Lung (tissue), 12 donors: Measurements from ENCODE around the gene PMEL. TPM values are rescaled to one million over a fixed set of nuclear protein-coding genes. Genes with fewer than 3 reads are reported as not detected.
A peak's percentile ranks its signal among the peaks of the same experiment; 100 is the strongest.

ENCODE experiments used
- ATAC-seq: fragments of 200-7000 bp; cut with Tn5 transposase; one replicate; pipeline ENCODE4 v1.9.1; 2020; ENCODE audit warnings: moderate number of reproducible peaks; ENCODE audit not compliant: insufficient read depth, low FRiP score
- DNase-seq, 3 donors: peaks; one replicate each; pipeline ENCODE4 v3.0.0-alpha.2; 2013 to 2017
- H3K27ac ChIP-seq, 2 donors: one replicate each; pipeline ENCODE4 v1.5.1; 2013; ENCODE audit warnings: mild to moderate bottlenecking in 2 of 2, moderate library complexity in 2 of 2, control low read depth in 1 of 2, inconsistent platforms in 1 of 2, low read depth in 1 of 2, low read length in 1 of 2
- H3K27me3 ChIP-seq, 3 donors: one replicate each; pipeline ENCODE4 v1.5.1; 2013; ENCODE audit warnings: low read length in 2 of 3; ENCODE audit not compliant: control insufficient read depth in 3 of 3, insufficient read depth in 3 of 3
- H3K36me3 ChIP-seq, 4 donors: one replicate each; pipeline ENCODE4 v1.5.1; 2013; ENCODE audit warnings: low read length in 4 of 4, mild to moderate bottlenecking in 1 of 4, moderate library complexity in 1 of 4; ENCODE audit not compliant: control insufficient read depth in 4 of 4, insufficient read depth in 4 of 4
- H3K4me1 ChIP-seq, 5 donors: one replicate each; pipeline ENCODE4 v1.5.1; 2013; ENCODE audit warnings: low read length in 5 of 5, mild to moderate bottlenecking in 2 of 5, moderate library complexity in 1 of 5; ENCODE audit not compliant: control insufficient read depth in 5 of 5, insufficient read depth in 5 of 5
- H3K4me3 ChIP-seq: one replicate; pipeline ENCODE4 v1.5.1; 2013; ENCODE audit warnings: mild to moderate bottlenecking, control low read depth, moderate library complexity
- H3K9ac ChIP-seq, 2 donors: one replicate each; pipeline ENCODE4 v1.5.1; 2013; ENCODE audit warnings: low read length in 2 of 2, control low read depth in 1 of 2; ENCODE audit not compliant: insufficient read depth in 1 of 2
- H3K9me3 ChIP-seq, 4 donors: one replicate each; pipeline ENCODE4 v1.5.1; 2013; ENCODE audit warnings: low read length in 3 of 4, mild to moderate bottlenecking in 1 of 4, moderate library complexity in 1 of 4; ENCODE audit not compliant: control insufficient read depth in 4 of 4, insufficient read depth in 3 of 4
- WGBS, 2 donors: extraction: QIAGEN DNeasy Blood & Tissue Kit; methylation state at CpG; one replicate each; pipeline ENCODE4 v1.1.7; 2013; 5-methylcytosine and 5-hydroxymethylcytosine counted together
- polyA plus RNA-seq, 2 donors: library from polyadenylated mRNA; stranded (reverse); fragments of 200-250 nt; gene quantifications; one replicate each; pipeline ENCODE4 v1.2.1, GENCODE V29; 2013
- total RNA-seq, 2 donors: library from RNA; depleted of rRNA in 1 of 2; stranded (reverse); fragments of >200 nt in 1 of 2; gene quantifications; one replicate each; pipeline ENCODE4 v1.2.1, GENCODE V29; 2014 to 2021
- TF ChIP-seq, protein P1 (sequence below): IDR thresholded peaks from 2 replicates; pipeline ENCODE4 v1.5.1; 2012; ENCODE audit warnings: mild to moderate bottlenecking; ENCODE audit errors: control extremely low read depth, extremely low read depth
- donor health status: control.
- donor health status: control.
- donor health status: Bipolar disorder and iron deficiency.
- donor health status: healthy.
- donor health status: DM: yes; HTN: yes; CAD: no.

The PMEL gene
- total and polyA plus RNA-seq, 4 donors = 0.43 to 1.7 (median 1.1) TPM

DNA sequence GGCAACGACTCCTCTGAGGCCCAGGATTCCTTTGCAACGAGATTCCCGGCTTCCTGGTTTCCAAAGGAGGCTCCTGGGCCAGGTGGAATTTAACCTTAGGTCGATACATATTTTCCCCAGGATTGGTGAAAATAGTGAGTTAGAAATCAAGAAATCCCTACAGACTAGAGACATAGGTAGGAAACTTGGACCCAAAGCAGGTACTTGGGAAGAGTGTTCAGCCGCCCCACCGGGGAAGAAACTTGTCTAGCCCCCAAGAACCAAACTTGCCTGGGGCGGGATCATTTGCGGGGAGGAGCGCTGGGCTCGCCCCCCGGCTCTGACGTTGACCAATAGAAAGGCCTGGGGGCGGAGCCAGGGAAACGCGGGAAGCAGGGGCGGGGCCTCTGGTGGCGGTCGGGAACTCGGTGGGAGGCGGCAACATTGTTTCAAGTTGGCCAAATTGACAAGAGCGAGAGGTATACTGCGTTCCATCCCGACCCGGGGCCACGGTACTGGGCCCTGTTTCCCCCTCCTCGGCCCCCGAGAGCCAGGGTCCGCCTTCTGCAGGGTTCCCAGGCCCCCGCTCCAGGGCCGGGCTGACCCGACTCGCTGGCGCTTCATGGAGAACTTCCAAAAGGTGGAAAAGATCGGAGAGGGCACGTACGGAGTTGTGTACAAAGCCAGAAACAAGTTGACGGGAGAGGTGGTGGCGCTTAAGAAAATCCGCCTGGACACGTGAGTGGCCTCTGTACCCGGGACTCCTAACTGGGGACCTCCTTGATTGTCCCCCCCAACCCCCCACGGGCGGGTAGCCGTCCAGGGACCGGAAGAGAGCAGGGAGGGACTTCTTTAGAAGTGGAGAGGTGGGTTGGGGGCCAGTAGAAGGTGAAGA, 803 bp upstream of the PMEL start, which contains the start of gene CDK2:
Gene CDK2, plus strand, starts transcription at position 423 of the 874 bp plus-strand sequence. Its CDS starts 179 bp downstream, at position 602.
- Histone ChIP-seq H3K36me3 (peaks cover 0 to 12% (median 1%) of the 10 kb centered on the region in 4 donors), H3K27me3 (no peaks in the 10 kb centered on the region), H3K9ac (peak within 1 kb of the TSS; percentile 66 to 85), H3K9me3 (no peaks in the 10 kb centered on the region), H3K27ac (peak within 1 kb of the TSS; percentile 65 to 93), H3K4me1 (peaks cover 3 to 20% (median 4%) of the 10 kb centered on the region in 5 donors), H3K4me3 (peak within 1 kb of the TSS; percentile 88)
- TF ChIP-seq, protein P1, sequence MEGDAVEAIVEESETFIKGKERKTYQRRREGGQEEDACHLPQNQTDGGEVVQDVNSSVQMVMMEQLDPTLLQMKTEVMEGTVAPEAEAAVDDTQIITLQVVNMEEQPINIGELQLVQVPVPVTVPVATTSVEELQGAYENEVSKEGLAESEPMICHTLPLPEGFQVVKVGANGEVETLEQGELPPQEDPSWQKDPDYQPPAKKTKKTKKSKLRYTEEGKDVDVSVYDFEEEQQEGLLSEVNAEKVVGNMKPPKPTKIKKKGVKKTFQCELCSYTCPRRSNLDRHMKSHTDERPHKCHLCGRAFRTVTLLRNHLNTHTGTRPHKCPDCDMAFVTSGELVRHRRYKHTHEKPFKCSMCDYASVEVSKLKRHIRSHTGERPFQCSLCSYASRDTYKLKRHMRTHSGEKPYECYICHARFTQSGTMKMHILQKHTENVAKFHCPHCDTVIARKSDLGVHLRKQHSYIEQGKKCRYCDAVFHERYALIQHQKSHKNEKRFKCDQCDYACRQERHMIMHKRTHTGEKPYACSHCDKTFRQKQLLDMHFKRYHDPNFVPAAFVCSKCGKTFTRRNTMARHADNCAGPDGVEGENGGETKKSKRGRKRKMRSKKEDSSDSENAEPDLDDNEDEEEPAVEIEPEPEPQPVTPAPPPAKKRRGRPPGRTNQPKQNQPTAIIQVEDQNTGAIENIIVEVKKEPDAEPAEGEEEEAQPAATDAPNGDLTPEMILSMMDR = no peak
- WGBS, 2 donors = 0% methylated on average over 45 of the region's 45 CpGs
- peak; percentile 93 to 94 (median 93) for DNase-seq
- peak; percentile 98 for ATAC-seq

DNA sequence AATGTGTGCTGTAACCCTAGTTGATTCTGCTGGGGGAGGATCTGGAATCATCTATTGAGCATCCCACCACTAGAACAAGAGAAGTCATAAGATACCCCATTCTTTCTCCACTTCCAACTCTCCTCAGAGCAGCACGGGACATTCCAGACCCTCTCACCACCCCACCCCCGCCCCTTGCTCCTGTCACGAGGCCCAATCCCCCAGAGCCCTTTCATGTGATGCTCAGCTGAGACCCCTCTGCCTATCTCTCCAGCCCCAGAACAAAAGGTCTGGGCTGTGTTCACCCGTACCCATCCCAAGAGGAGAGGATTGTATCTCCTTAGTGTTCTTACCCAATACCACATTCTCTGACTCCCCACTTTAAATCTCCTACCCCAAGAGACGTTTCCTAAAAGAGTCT, 602 bp downstream of the PMEL start:
- 79 to 87% methylated on average over 5 of the region's 5 CpGs for WGBS, 2 donors
- ATAC-seq (no peak), DNase-seq (no peak)
- Histone ChIP-seq H3K9me3 (no peaks in the 10 kb centered on the region), H3K27ac (no peak overlapping the region), H3K4me3 (no peak overlapping the region), H3K9ac (no peak overlapping the region), H3K27me3 (no peaks in the 10 kb centered on the region), H3K36me3 (peaks cover 0 to 9% (median 1%) of the 10 kb centered on the region in 4 donors), H3K4me1 (peaks cover 3 to 20% (median 4%) of the 10 kb centered on the region in 5 donors)
- TF ChIP-seq, protein P1 = no peak

DNA sequence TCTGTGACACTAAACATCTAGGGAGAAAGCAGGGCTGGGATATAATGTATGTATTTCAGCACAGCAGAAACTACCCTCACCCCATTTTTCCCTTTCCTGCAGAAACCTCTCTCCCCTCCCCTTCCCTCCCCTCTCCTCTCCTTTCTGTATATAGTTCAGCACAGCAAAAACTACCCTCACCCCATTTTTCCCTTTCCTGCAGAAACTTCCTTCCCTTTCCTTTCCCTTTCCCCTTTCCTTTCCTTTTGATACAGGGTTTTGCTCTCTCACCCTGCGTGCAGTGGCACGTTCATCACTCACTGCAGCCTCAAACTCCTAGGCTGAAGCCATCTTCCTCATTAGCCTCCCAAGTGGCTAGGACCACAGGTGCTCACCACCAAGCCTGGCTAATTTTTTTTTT, 2.1 kb downstream of the PMEL start:
- Histone ChIP-seq H3K27me3 (no peaks in the 10 kb centered on the region), H3K4me1 (peaks cover 3 to 20% (median 4%) of the 10 kb centered on the region in 5 donors), H3K27ac (no peak overlapping the region), H3K4me3 (no peak overlapping the region), H3K36me3 (peaks cover 0 to 3% (median 1%) of the 10 kb centered on the region in 4 donors), H3K9ac (no peak overlapping the region), H3K9me3 (no peaks in the 10 kb centered on the region)
- DNase-seq = no peak
- TF ChIP-seq, protein P1 = no peak
- no peak for ATAC-seq
- 77 to 85% methylated on average over 1 to 2 of the region's 2 CpGs for WGBS, 2 donors
